GM12892 (cell line): ENCODE measurements around the gene SETD3.

Source experiments
- POLR2A ChIP-seq: IDR thresholded peaks from 2 replicates; pipeline ENCODE4 v1.6.1; 2011; ENCODE audit warnings: low read depth, low read length, control low read depth
- POLR2AphosphoS5 ChIP-seq: IDR thresholded peaks from 2 replicates; pipeline ENCODE4 v1.6.1; 2011; ENCODE audit warnings: low read depth, low read length, control low read depth
- TAF1 ChIP-seq: IDR thresholded peaks from 2 replicates; pipeline ENCODE4 v1.6.1; 2011; ENCODE audit warnings: low read depth, mild to moderate bottlenecking, control low read depth, low read length, borderline replicate concordance

- TF ChIP-seq TAF1 = no peak
- TF ChIP-seq POLR2AphosphoS5 = no peak
- no peak for TF ChIP-seq POLR2A
Observed at GRCh38 chr14:99463974-99464373, 16.7 kb downstream of the SETD3 start.
